ENCODE data around the gene YEATS2. TPM values are rescaled to one million over a fixed set of nuclear protein-coding genes. Genes with fewer than 3 reads are reported as not detected.
A peak's percentile ranks its signal among the peaks of the same experiment; 100 is the strongest.
"Not testable (repeated sequence)": the region's sequence is repeated elsewhere in the genome, so short reads cannot be mapped to it uniquely, and the experiment has no call there.

Gene YEATS2
- total and polyA plus RNA-seq, 2 donors (not counting 1 experiment from before 2014, with no cell fraction given) = 25.0 to 28.7 TPM

- H3K4me3 ChIP-seq (replicated peaks in 1 of 4; ENCODE audit: control extremely low read depth in 1 of 4, insufficient read depth in 1 of 4, low read depth in 3 of 4, low read length in 4 of 4) = no peak overlapping the region
- H3K36me3 ChIP-seq (ENCODE audit: control insufficient read depth, insufficient read depth, low read length) = peaks cover 9% of the 10 kb centered on the region
- peak in 1 of 2 donors; percentile 9 for DNase-seq (ENCODE audit: low read depth in 2 of 2)
- H3K27ac ChIP-seq (ENCODE audit: insufficient read depth, low read length) = no peak overlapping the region
- no peaks in the 10 kb centered on the region for H3K4me1 ChIP-seq (ENCODE audit: control insufficient read depth, extremely low read depth, insufficient read depth, low read length)
- TF ChIP-seq CTCF (conservative IDR thresholded peaks at IDR 0.05 in 1 of 2, IDR thresholded peaks at IDR 0.05 in 1 of 2; ENCODE audit: low read depth in 1 of 2, low read length in 2 of 2) (no peak), EZH2 (IDR thresholded peaks at IDR 0.05; ENCODE audit: low read length, missing control alignments) (no peak)
- peaks cover 2% of the 10 kb centered on the region for H3K79me2 ChIP-seq (ENCODE audit: control insufficient read depth, insufficient read depth, low read length)
- H2AFZ ChIP-seq (ENCODE audit: low read length) = no peak overlapping the region
- H3K4me2 ChIP-seq (ENCODE audit: extremely low read depth, insufficient read depth, low read length) = no peak overlapping the region
- H4K20me1 ChIP-seq (ENCODE audit: control insufficient read depth, extremely low read depth, insufficient read depth, low read length) = no peaks in the 10 kb centered on the region
- H3K27me3 ChIP-seq (ENCODE audit: control insufficient read depth, insufficient read depth, low read length) = no peaks in the 10 kb centered on the region
- no peak overlapping the region for H3K9ac ChIP-seq (ENCODE audit: insufficient read depth, low read length)
- no peaks in the 10 kb centered on the region for H3K9me3 ChIP-seq (ENCODE audit: control insufficient read depth, insufficient read depth, low read depth, low read length)
Observed at GRCh38 chr3:183782576-183783276, 85.1 kb downstream of the YEATS2 start.

- H3K9me3 ChIP-seq (ENCODE audit: control insufficient read depth, insufficient read depth, low read depth, low read length); H3K36me3 ChIP-seq (ENCODE audit: control insufficient read depth, insufficient read depth, low read length); H4K20me1 ChIP-seq (ENCODE audit: control insufficient read depth, extremely low read depth, insufficient read depth, low read length); H3K79me2 ChIP-seq (ENCODE audit: control insufficient read depth, insufficient read depth, low read length); DNase-seq (ENCODE audit: low read depth in 2 of 2); H3K27me3 ChIP-seq (ENCODE audit: control insufficient read depth, insufficient read depth, low read length); H3K4me2 ChIP-seq (ENCODE audit: extremely low read depth, insufficient read depth, low read length); H2AFZ ChIP-seq (ENCODE audit: low read length); H3K4me1 ChIP-seq (ENCODE audit: control insufficient read depth, extremely low read depth, insufficient read depth, low read length); H3K27ac ChIP-seq (ENCODE audit: insufficient read depth, low read length); H3K4me3 ChIP-seq (replicated peaks in 1 of 4; ENCODE audit: control extremely low read depth in 1 of 4, insufficient read depth in 1 of 4, low read depth in 3 of 4, low read length in 4 of 4); H3K9ac ChIP-seq (ENCODE audit: insufficient read depth, low read length): not testable (repeated sequence)
Observed at GRCh38 chr3:183784503-183784902, 86.9 kb downstream of the YEATS2 start.

- Histone ChIP-seq H3K9me3 (ENCODE audit: control insufficient read depth, insufficient read depth, low read depth, low read length) (no peaks in the 10 kb centered on the region), H3K4me2 (ENCODE audit: extremely low read depth, insufficient read depth, low read length) (no peak overlapping the region), H3K4me3 (replicated peaks in 1 of 4; ENCODE audit: control extremely low read depth in 1 of 4, insufficient read depth in 1 of 4, low read depth in 3 of 4, low read length in 4 of 4) (no peak overlapping the region), H3K9ac (ENCODE audit: insufficient read depth, low read length) (no peak overlapping the region), H3K36me3 (ENCODE audit: control insufficient read depth, insufficient read depth, low read length) (peaks cover 11% of the 10 kb centered on the region), H2AFZ (ENCODE audit: low read length) (no peak overlapping the region), H3K79me2 (ENCODE audit: control insufficient read depth, insufficient read depth, low read length) (no peaks in the 10 kb centered on the region), H3K27me3 (ENCODE audit: control insufficient read depth, insufficient read depth, low read length) (no peaks in the 10 kb centered on the region), H3K4me1 (ENCODE audit: control insufficient read depth, extremely low read depth, insufficient read depth, low read length) (no peaks in the 10 kb centered on the region), H4K20me1 (ENCODE audit: control insufficient read depth, extremely low read depth, insufficient read depth, low read length) (no peaks in the 10 kb centered on the region), H3K27ac (ENCODE audit: insufficient read depth, low read length) (no peak overlapping the region)
- no peak for TF ChIP-seq CTCF (conservative IDR thresholded peaks at IDR 0.05 in 1 of 2, IDR thresholded peaks at IDR 0.05 in 1 of 2; ENCODE audit: low read depth in 1 of 2, low read length in 2 of 2)
- no peak for TF ChIP-seq EZH2 (IDR thresholded peaks at IDR 0.05; ENCODE audit: low read length, missing control alignments)
- DNase-seq (ENCODE audit: low read depth in 2 of 2) = no peak
Observed at GRCh38 chr3:183789826-183790225, 92.2 kb downstream of the YEATS2 start.
